HTERT RPE-1 (cell line): Measurements from ENCODE around the gene RENBP.
"Not testable (repeated sequence)": the region's sequence is repeated elsewhere in the genome, so short reads cannot be mapped to it uniquely, and the experiment has no call there.

ENCODE experiments used
- in situ Hi-C: fragments of 300-500 bp; cut with MboI; formaldehyde crosslinking; loops from 4 replicates; pipeline ENCODE4 v1.14.3; 2020; ENCODE audit warnings: low sequenced_read_pairs

Gene RENBP

GRCh38 chrX:153944140-153944799 lies at the start of gene RENBP:
RENBP (minus strand) TSS chrX:153944643; CDS start chrX:153944610, 33 bp downstream.
- in situ Hi-C loops: no loop called here

- in situ Hi-C loops: no loop called here
Measured at GRCh38 chrX:153993978-153994377, 49.5 kb upstream of the RENBP start.

- in situ Hi-C loops: no loop called here
Measured at GRCh38 chrX:153993079-153993478, 48.6 kb upstream of the RENBP start.

- in situ Hi-C loops: no loop called here
Measured at GRCh38 chrX:153992180-153992579, 47.7 kb upstream of the RENBP start.

- in situ Hi-C loops: no loop called here
Measured at GRCh38 chrX:153991013-153991580, 46.7 kb upstream of the RENBP start.

- in situ Hi-C loops: no loop called here
Measured at GRCh38 chrX:153989973-153990655, 45.7 kb upstream of the RENBP start.

GRCh38 chrX:153988493-153988892 lies 44.0 kb upstream of the RENBP start:
- in situ Hi-C loops: no loop called here

GRCh38 chrX:153984351-153985178 lies 40.1 kb upstream of the RENBP start:
- in situ Hi-C loops: no loop called here

- in situ Hi-C loops: no loop called here
Measured at GRCh38 chrX:153983321-153983801, 38.9 kb upstream of the RENBP start.

- in situ Hi-C loops: no loop called here
Measured at GRCh38 chrX:153981771-153982533, 37.5 kb upstream of the RENBP start.

GRCh38 chrX:153981231-153981630 lies 36.8 kb upstream of the RENBP start:
- in situ Hi-C loops: no loop called here

- in situ Hi-C loops: not testable (repeated sequence)
Measured at GRCh38 chrX:153980394-153980793, 36.0 kb upstream of the RENBP start.

- in situ Hi-C loops: no loop called here
Measured at GRCh38 chrX:153974726-153975286, 30.4 kb upstream of the RENBP start.

- in situ Hi-C loops: no loop called here
Measured at GRCh38 chrX:153974003-153974725, 29.7 kb upstream of the RENBP start.

- in situ Hi-C loops: no loop called here
Measured at GRCh38 chrX:153973127-153974002, 28.9 kb upstream of the RENBP start.

- in situ Hi-C loops: no loop called here
Measured at GRCh38 chrX:153972368-153973126, 28.1 kb upstream of the RENBP start, which contains the start of gene TMEM187. TMEM187 (plus strand) TSS chrX:153972754; CDS start chrX:153982063, 9,309 bp downstream.

- in situ Hi-C loops: no loop called here
Measured at GRCh38 chrX:153971450-153972367, 27.3 kb upstream of the RENBP start, which contains the start of gene HCFC1. HCFC1 (minus strand) TSS chrX:153971818; CDS start chrX:153970840, 978 bp downstream.
